ENCODE data around the gene TPST2.

Gene TPST2

GRCh38 chr22:26573026-26573662, 16.8 kb downstream of the TPST2 start:
- TF ChIP-seq, protein P1, sequence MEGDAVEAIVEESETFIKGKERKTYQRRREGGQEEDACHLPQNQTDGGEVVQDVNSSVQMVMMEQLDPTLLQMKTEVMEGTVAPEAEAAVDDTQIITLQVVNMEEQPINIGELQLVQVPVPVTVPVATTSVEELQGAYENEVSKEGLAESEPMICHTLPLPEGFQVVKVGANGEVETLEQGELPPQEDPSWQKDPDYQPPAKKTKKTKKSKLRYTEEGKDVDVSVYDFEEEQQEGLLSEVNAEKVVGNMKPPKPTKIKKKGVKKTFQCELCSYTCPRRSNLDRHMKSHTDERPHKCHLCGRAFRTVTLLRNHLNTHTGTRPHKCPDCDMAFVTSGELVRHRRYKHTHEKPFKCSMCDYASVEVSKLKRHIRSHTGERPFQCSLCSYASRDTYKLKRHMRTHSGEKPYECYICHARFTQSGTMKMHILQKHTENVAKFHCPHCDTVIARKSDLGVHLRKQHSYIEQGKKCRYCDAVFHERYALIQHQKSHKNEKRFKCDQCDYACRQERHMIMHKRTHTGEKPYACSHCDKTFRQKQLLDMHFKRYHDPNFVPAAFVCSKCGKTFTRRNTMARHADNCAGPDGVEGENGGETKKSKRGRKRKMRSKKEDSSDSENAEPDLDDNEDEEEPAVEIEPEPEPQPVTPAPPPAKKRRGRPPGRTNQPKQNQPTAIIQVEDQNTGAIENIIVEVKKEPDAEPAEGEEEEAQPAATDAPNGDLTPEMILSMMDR (IDR thresholded peaks at IDR 0.05; ENCODE audit: low read depth, low read length) = no peak
- DNase-seq (ENCODE audit: extremely low read depth, low read depth) = no peak

GRCh38 chr22:26570864-26571525, 18.9 kb downstream of the TPST2 start:
- no peak for DNase-seq (ENCODE audit: extremely low read depth, low read depth)
- TF ChIP-seq, protein P1 (IDR thresholded peaks at IDR 0.05; ENCODE audit: low read depth, low read length) = no peak

DNA sequence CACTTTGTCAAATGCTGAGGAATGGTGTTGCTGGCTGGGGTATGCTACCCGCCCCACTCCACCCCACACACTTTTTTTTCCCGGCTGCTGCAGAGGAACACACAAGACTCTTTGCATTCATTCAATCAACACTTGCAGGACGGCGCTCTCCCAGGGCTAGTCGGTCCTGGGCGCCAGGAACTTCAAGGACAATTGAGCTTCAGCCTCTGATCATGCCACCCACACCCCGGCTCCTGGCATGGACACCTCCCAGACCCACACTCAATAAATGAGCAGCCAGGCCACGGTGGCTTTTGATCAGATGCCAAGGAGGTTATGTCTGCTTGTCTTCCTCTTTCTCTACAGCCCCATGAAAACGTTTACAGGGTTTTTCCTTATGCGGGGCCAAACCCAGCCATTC, 19.8 kb downstream of the TPST2 start:
- DNase-seq (ENCODE audit: extremely low read depth, low read depth) = no peak
- TF ChIP-seq, protein P1 (IDR thresholded peaks at IDR 0.05; ENCODE audit: low read depth, low read length) = no peak

GRCh38 chr22:26568207-26568706, 21.7 kb downstream of the TPST2 start:
- TF ChIP-seq, protein P1 (IDR thresholded peaks at IDR 0.05; ENCODE audit: low read depth, low read length) = no peak
- no peak for DNase-seq (ENCODE audit: extremely low read depth, low read depth)

GRCh38 chr22:26567610-26568009, 22.3 kb downstream of the TPST2 start:
- TF ChIP-seq, protein P1 (IDR thresholded peaks at IDR 0.05; ENCODE audit: low read depth, low read length) = no peak
- no peak for DNase-seq (ENCODE audit: extremely low read depth, low read depth)

GRCh38 chr22:26566994-26567393, 22.9 kb downstream of the TPST2 start:
- DNase-seq (ENCODE audit: extremely low read depth, low read depth) = no peak
- TF ChIP-seq, protein P1 (IDR thresholded peaks at IDR 0.05; ENCODE audit: low read depth, low read length) = no peak

DNA sequence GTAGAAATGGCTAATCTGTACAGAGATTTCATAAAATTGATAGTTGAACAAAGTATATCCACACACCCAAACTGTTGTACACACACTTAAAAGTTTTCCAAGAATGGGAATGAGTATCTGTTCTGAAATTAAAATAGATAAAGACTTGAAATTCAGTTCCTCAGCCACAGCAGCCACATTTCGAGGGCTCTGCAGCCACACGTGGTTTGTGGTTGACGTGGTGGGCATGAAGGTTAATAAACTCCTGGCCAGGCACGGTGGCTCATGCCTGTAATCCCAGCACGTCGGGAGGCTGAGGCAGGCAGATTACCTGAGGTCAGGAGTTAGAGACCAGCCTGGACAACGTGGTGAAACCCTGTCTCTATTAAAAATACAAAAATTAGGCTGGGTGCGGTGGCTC, 24.0 kb downstream of the TPST2 start:
- TF ChIP-seq, protein P1 (IDR thresholded peaks at IDR 0.05; ENCODE audit: low read depth, low read length) = no peak
- DNase-seq (ENCODE audit: extremely low read depth, low read depth) = no peak
